Heart right ventricle (tissue), 16 donors: ENCODE measurements around the gene ARID2. TPM values are rescaled to one million over a fixed set of nuclear protein-coding genes. Genes with fewer than 3 reads are reported as not detected.
A peak's percentile ranks its signal among the peaks of the same experiment; 100 is the strongest.

Source experiments
- ATAC-seq, 8 donors: fragments of 200-7000 bp; cut with Tn5 transposase; one replicate each; pipeline ENCODE4 v1.9.1; 2020; ENCODE audit warnings: mild to moderate bottlenecking in 8 of 8, moderate library complexity in 8 of 8, moderate number of reproducible peaks in 1 of 8
- DNase-seq, 2 donors: peaks; one replicate each; pipeline ENCODE4 v3.0.0-alpha.2; 2020
- H3K27ac ChIP-seq, 10 donors: fragments of 200-600 bp; sonication (generic) in 2 of 10; one replicate each; pipeline versions ENCODE4 v1.5.0 to v1.8.0; 2020 to 2022; ENCODE audit warnings: mild to moderate bottlenecking in 3 of 10
- H3K27me3 ChIP-seq, 7 donors: fragments of 200-600 bp; one replicate each; pipeline ENCODE4 v1.8.0; 2021 to 2022; ENCODE audit warnings: mild to moderate bottlenecking in 2 of 7
- H3K36me3 ChIP-seq, 9 donors: fragments of 200-600 bp; sonication (generic) in 1 of 9; one replicate each; pipeline versions ENCODE4 v1.5.0 to v1.8.0; 2020 to 2022; ENCODE audit warnings: mild to moderate bottlenecking in 2 of 9
- H3K4me1 ChIP-seq, 9 donors: fragments of 200-600 bp; sonication (generic) in 1 of 9; one replicate each; pipeline versions ENCODE4 v1.5.0 to v1.8.0; 2020 to 2022; ENCODE audit warnings: mild to moderate bottlenecking in 4 of 9
- H3K4me3 ChIP-seq, 10 donors: fragments of 200-600 bp; sonication (generic) in 2 of 10; one replicate each; pipeline versions ENCODE4 v1.5.0 to v1.8.0; 2020 to 2022; ENCODE audit warnings: mild to moderate bottlenecking in 7 of 10, moderate library complexity in 2 of 10
- H3K9me3 ChIP-seq, 11 donors: fragments of 200-600 bp in 10 of 11; sonication (generic) in 2 of 11; one replicate each; pipeline versions ENCODE4 v1.5.0 to v1.8.0; 2013 to 2022; ENCODE audit warnings: mild to moderate bottlenecking in 2 of 11, control low read depth in 1 of 11, moderate library complexity in 1 of 11
- WGBS, 2 donors: extraction: QIAGEN DNeasy Blood & Tissue Kit; methylation state at CpG; one replicate each; pipeline ENCODE4 v1.1.7; 2013; ENCODE audit warnings: inconsistent platforms in 1 of 2; 5-methylcytosine and 5-hydroxymethylcytosine counted together
- intact Hi-C, 10 donors: fragments of 100-400 bp; cut with DNase I; formaldehyde crosslinking; loops; one replicate each; pipeline versions ENCODE4 v1.11.1 to v1.14.2; 2022
- polyA plus RNA-seq, 2 donors: library from polyadenylated mRNA; stranded (reverse); fragments of 200-250 nt; gene quantifications; one replicate each; pipeline ENCODE4 v1.2.3, GENCODE V29; 2013
- total RNA-seq, 10 donors: library from RNA; stranded (reverse); fragmentation: NEBNext Ultra II Directional in 3 of 10; extraction: Animal tissue kit (Norgen Biotek cat#: 25700) in 3 of 10; gene quantifications; one replicate each; pipeline versions ENCODE4 v1.2.1 to v1.2.4, GENCODE V29; 2021 to 2023
- TF ChIP-seq, protein P1 (sequence below), 9 donors: fragments of 200-600 bp; sonication (generic) in 2 of 9; IDR thresholded peaks; one replicate each; pipeline versions ENCODE4 v1.5.0 to v1.8.0; 2021 to 2022; ENCODE audit warnings: antibody characterized with exemption in 9 of 9, mild to moderate bottlenecking in 5 of 9, moderate library complexity in 1 of 9
- donor health status: Arrhythmogenic right ventricular cardiomyopathy.
- donor health status: ischemic (EF 13 %, LVEDD 7.1; RV severe dilation, severe dysfunction).
- donor health status: healthy with polysubstance abuse.
- donor health status: DM: no; HTN: yes; CAD: no.
- donor health status: DM: no; HTN: no; CAD: no.
- donor health status: ischemic (EF 25% LVEDD 6.9; RV normal size, moderate dysfunction).
- donor health status: ischemic (EF 25% LVEDD 5.7; RV mildly dilated, moderate dysfunction).
- donor health status: healthy.
- donor health status: DM: yes; HTN: yes; CAD: no.
- donor health status: Ischemic cardiomyopathy.
- donor health status: ischemic (EF 35%, LVEDD 5.7; RV mildly dilated, moderate dysfunction).
- donor health status: nonischemic (EF 11% LVEDD 7.7; RV severe dilation, severe dysfunction).
- donor health status: DM: yes; HTN: yes; CAD: no.
- donor health status: PGD.
- donor health status: ischemic (EF 29% LVEDD 5.4; RV normal size, mild dysfunction).
- donor health status: nonischemic (EF 23%, LVEDD 6.1; RV moderate dilation, normal function).

The ARID2 gene
- total and polyA plus RNA-seq, 12 donors, result 3.0 to 28.8 (median 18.6) TPM

DNA sequence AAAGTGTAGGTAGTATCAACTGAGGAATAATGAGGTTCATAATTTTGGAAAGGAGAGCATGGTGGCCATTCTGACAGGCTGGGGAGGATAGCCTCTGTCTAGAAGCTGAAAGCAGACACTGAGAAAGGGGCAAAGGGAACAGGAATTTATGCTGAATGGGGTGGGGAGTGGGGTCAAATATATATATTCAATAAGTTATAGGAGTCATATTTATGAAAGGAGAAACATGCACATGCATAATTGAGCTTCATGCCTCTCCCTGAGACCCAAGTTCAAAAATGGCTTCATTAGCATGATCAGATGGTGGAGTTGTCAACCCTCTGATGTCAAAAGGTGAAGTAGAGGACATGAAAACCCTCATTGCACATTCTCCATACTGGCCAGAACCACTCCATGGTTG, 33.9 kb upstream of the ARID2 start:
- ATAC-seq (no peak), DNase-seq (no peak)
- Histone ChIP-seq H3K27ac (no peak overlapping the region), H3K9me3 (peaks cover 0 to 13% (median 0%) of the 10 kb centered on the region in 11 donors), H3K4me1 (peaks cover 0 to 14% (median 3%) of the 10 kb centered on the region in 9 donors), H3K4me3 (no peak overlapping the region), H3K27me3 (no peaks in the 10 kb centered on the region), H3K36me3 (no peaks in the 10 kb centered on the region)
- intact Hi-C loops, result no loop called here
- TF ChIP-seq, protein P1, sequence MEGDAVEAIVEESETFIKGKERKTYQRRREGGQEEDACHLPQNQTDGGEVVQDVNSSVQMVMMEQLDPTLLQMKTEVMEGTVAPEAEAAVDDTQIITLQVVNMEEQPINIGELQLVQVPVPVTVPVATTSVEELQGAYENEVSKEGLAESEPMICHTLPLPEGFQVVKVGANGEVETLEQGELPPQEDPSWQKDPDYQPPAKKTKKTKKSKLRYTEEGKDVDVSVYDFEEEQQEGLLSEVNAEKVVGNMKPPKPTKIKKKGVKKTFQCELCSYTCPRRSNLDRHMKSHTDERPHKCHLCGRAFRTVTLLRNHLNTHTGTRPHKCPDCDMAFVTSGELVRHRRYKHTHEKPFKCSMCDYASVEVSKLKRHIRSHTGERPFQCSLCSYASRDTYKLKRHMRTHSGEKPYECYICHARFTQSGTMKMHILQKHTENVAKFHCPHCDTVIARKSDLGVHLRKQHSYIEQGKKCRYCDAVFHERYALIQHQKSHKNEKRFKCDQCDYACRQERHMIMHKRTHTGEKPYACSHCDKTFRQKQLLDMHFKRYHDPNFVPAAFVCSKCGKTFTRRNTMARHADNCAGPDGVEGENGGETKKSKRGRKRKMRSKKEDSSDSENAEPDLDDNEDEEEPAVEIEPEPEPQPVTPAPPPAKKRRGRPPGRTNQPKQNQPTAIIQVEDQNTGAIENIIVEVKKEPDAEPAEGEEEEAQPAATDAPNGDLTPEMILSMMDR (IDR thresholded peaks at IDR 0.05), result no peak

DNA sequence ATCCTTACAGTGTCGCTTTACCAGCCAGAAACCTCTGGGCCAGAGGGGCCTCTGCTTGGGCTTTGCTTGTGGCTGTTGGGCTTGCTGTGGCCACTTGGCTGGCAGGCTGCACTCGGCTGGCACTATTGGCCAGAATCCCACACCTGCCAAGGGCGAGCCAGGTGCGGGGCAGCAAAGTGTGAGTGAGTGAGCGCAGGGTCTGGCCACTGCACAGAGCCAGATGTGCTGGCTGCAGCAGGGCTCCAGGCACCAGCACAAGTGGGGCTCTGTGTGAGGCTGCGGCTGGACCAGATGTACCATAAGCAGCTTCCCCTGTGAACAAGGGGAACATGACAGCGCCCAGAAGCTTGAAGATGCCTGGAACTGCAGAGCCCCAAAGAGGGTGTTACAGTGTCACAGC, 33.5 kb upstream of the ARID2 start:
- intact Hi-C loops, result no loop called here
- peak in 1 of 8 donors; percentile 34 for ATAC-seq
- Histone ChIP-seq H3K27me3 (no peaks in the 10 kb centered on the region), H3K27ac (no peak overlapping the region), H3K4me3 (no peak overlapping the region), H3K4me1 (peaks cover 0 to 14% (median under 1%) of the 10 kb centered on the region in 9 donors), H3K9me3 (peaks cover 0 to 18% (median 3%) of the 10 kb centered on the region in 11 donors), H3K36me3 (peaks cover 0 to 2% (median 0%) of the 10 kb centered on the region in 9 donors)
- DNase-seq, result no peak
- WGBS, 2 donors, result 98 to 99% methylated on average over 7 of the region's 7 CpGs
- TF ChIP-seq, protein P1 (IDR thresholded peaks at IDR 0.05), result no peak

DNA sequence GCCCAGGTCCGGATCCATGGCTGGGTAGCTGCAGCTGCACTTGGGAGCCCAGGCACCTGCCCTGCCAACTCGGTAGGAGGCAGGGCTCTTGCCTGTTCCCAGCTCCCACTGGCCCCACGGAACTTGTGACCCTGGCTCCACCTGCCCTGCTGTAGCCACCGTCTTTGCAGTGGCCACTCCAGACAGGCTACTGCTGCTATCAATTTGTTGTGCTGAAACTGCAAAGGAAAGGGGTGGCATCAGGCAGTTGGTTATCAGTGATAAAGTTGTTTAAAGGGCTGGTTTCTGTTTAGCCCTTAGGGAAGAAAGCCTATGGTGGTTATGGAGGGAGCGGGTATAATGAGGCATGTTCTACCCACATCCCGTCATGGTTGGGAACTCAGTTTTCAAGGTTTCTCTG, 32.1 kb upstream of the ARID2 start:
- H3K4me3 ChIP-seq, result no peak overlapping the region
- H3K27me3 ChIP-seq, result no peaks in the 10 kb centered on the region
- H3K9me3 ChIP-seq, result peaks cover 0 to 25% (median 7%) of the 10 kb centered on the region in 11 donors
- DNase-seq (no peak), ATAC-seq (peak in 1 of 8 donors; percentile 50)
- H3K4me1 ChIP-seq, result peaks cover 0 to 15% (median 0%) of the 10 kb centered on the region in 9 donors
- H3K27ac ChIP-seq, result no peak overlapping the region
- H3K36me3 ChIP-seq, result peaks cover 0 to 4% (median 0%) of the 10 kb centered on the region in 9 donors
- intact Hi-C loops, result no loop called here
- TF ChIP-seq, protein P1 (IDR thresholded peaks at IDR 0.05), result no peak
- 68 to 95% methylated on average over 6 of the region's 6 CpGs for WGBS, 2 donors

DNA sequence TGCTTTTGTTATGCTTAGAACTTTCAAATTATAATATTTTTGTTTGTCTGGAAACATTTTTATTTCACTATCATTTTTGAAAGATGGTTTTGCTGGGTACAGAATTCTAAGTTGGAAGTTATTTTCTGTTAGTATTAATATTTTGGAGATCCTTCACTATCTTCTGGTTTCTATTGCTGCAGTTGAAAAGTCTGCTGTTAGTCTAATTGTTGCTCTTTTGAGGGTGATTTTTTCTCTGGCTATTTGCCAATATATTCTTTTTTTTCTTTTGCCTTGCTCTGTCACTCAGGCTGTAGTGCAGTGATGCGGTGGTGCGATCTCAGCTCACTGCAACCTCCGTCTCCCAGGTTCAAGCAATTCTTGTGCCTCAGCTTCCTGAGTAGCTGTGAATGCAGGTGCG, 28.2 kb upstream of the ARID2 start:
- 74 to 97% methylated on average over 4 of the region's 4 CpGs for WGBS, 2 donors

More for the DNA sequence above, 28.2 kb upstream of the ARID2 start:
- ATAC-seq, result no peak
- peaks cover 0 to 23% (median 9%) of the 10 kb centered on the region in 9 donors for H3K4me1 ChIP-seq
- no peak for DNase-seq
- peaks cover 0 to 21% (median 7%) of the 10 kb centered on the region in 11 donors for H3K9me3 ChIP-seq
- intact Hi-C loops, result no loop called here
- H3K27ac ChIP-seq, result no peak overlapping the region
- H3K27me3 ChIP-seq, result no peaks in the 10 kb centered on the region
- peaks cover 0 to 4% (median 0%) of the 10 kb centered on the region in 9 donors for H3K36me3 ChIP-seq
- H3K4me3 ChIP-seq, result no peak overlapping the region
- TF ChIP-seq, protein P1 (IDR thresholded peaks at IDR 0.05), result no peak
